ENCODE measurements around the gene TEKTIP1.

DNA sequence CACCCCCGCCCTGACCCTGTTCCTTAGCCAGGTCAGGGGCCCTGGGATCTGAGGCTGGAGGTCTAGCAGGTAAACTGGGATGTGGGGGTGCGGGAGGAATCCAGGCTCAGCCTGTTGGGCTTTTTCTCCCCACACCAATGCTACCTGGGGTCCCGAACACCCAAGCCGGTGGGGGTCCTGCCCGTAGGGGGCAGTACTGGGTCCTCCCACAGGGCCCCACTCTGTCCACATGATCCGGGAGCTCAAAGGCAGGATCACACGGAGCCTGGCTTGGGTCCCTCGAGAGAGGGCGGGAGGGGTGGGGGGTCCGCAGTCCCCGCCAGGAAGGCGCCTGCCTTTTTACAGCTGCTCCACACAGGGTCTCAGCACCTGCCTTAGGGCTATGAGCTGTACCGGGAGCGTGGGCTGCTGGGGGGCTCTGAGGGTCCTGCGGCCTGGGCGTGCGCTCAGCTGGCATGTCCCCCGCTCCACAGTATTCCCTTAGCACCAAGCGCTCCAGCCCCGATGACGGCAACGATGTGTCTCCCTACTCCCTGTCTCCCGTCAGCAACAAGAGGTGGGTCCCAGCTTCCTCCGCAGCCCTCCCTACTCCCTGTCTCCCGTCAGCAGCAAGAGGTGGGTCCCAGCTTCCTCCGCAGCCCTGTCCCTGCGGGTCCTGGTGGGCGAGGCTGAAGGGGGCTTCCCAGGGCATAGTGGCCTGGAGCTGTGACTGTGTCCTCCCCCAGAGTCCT is 12.3 kb upstream of the TEKTIP1 start:
- TF ChIP-seq POLR2AphosphoS5 (IDR thresholded peaks at IDR 0.05) (no peak), POLR2A (IDR thresholded peaks at IDR 0.05) (no peak)
